Thyroid gland (tissue), 4 donors: ENCODE measurements around the gene MYOD1.

Experiments used
- POLR2A ChIP-seq, 2 donors: fragments of 450-650 bp; IDR thresholded peaks; one replicate each; pipeline ENCODE4 v1.6.1; 2017; ENCODE audit warnings: antibody characterized with exemption in 2 of 2, mild to moderate bottlenecking in 2 of 2, moderate library complexity in 1 of 2
- TF ChIP-seq, protein P1 (sequence below), 6 experiments: fragments of 200-600 bp in 3 of 6; fragments of 450-650 bp in 3 of 6; sonication (generic) in 3 of 6; IDR thresholded peaks; one replicate each; pipeline ENCODE4 v1.5.1; 2016 to 2019; ENCODE audit warnings: antibody characterized with exemption in 6 of 6, mild to moderate bottlenecking in 2 of 6, inconsistent platforms in 1 of 6, moderate library complexity in 1 of 6

DNA sequence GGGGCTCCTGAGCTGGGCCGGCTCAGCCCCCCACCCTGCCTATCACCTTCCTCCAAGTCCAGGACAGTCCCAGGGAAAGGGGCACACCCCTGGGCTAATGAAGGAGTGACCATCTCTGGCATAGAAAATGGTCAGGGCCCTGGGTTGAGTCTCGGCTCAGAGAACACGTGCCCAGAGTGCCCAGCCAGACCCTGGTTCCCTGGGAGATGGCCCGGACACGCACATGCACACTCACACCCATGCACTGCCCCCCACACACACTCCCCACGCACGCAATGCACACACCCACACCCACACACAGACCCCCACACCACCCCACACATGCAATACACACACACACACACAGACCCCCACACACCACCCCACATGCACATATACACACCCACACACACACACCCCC is 43.9 kb downstream of the MYOD1 start:
- TF ChIP-seq, protein P1, sequence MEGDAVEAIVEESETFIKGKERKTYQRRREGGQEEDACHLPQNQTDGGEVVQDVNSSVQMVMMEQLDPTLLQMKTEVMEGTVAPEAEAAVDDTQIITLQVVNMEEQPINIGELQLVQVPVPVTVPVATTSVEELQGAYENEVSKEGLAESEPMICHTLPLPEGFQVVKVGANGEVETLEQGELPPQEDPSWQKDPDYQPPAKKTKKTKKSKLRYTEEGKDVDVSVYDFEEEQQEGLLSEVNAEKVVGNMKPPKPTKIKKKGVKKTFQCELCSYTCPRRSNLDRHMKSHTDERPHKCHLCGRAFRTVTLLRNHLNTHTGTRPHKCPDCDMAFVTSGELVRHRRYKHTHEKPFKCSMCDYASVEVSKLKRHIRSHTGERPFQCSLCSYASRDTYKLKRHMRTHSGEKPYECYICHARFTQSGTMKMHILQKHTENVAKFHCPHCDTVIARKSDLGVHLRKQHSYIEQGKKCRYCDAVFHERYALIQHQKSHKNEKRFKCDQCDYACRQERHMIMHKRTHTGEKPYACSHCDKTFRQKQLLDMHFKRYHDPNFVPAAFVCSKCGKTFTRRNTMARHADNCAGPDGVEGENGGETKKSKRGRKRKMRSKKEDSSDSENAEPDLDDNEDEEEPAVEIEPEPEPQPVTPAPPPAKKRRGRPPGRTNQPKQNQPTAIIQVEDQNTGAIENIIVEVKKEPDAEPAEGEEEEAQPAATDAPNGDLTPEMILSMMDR (IDR thresholded peaks at IDR 0.05) = no peak
- TF ChIP-seq POLR2A (IDR thresholded peaks at IDR 0.05) = no peak
